Measurements from ENCODE around the gene PARP15.
"Not testable (repeated sequence)": the region's sequence is repeated elsewhere in the genome, so short reads cannot be mapped to it uniquely, and the experiment has no call there.

The PARP15 gene

GRCh38 chr3:122621112-122621511 lies 43.7 kb downstream of the PARP15 start:
- no peak for DNase-seq

GRCh38 chr3:122623031-122623829 lies 45.8 kb downstream of the PARP15 start:
- DNase-seq = no peak

GRCh38 chr3:122626515-122627180 lies 49.2 kb downstream of the PARP15 start:
- no peak for DNase-seq

- no peak for DNase-seq
These were observed 49.9 kb downstream of the PARP15 start for GRCh38 chr3:122627301-122627700.

GRCh38 chr3:122628567-122628966 lies 51.1 kb downstream of the PARP15 start:
- no peak for DNase-seq

GRCh38 chr3:122629763-122630162 lies 52.3 kb downstream of the PARP15 start:
- DNase-seq = no peak

GRCh38 chr3:122635789-122636188 lies 58.3 kb downstream of the PARP15 start:
- DNase-seq = no peak

GRCh38 chr3:122636697-122637096 lies 59.2 kb downstream of the PARP15 start:
- DNase-seq = no peak

- no peak for DNase-seq
These were observed 63.1 kb downstream of the PARP15 start for GRCh38 chr3:122640437-122640999.

- DNase-seq = no peak
These were observed 65.5 kb downstream of the PARP15 start for GRCh38 chr3:122642935-122643334.

- no peak for DNase-seq
These were observed 68.9 kb downstream of the PARP15 start for GRCh38 chr3:122646146-122646988.

GRCh38 chr3:122651233-122651907 lies 73.9 kb downstream of the PARP15 start:
- DNase-seq = not testable (repeated sequence)

- DNase-seq = not testable (repeated sequence)
These were observed 74.5 kb downstream of the PARP15 start for GRCh38 chr3:122651962-122652361.

GRCh38 chr3:122658336-122658735 lies 80.9 kb downstream of the PARP15 start:
- not testable (repeated sequence) for DNase-seq

GRCh38 chr3:122660297-122660974 lies 83.0 kb downstream of the PARP15 start:
- no peak for DNase-seq

- peak; percentile 55 for DNase-seq
These were observed 84.2 kb downstream of the PARP15 start for GRCh38 chr3:122661633-122662032.

- no peak for DNase-seq
These were observed 85.1 kb downstream of the PARP15 start for GRCh38 chr3:122662505-122662904.

- DNase-seq = no peak
These were observed 87.9 kb downstream of the PARP15 start for GRCh38 chr3:122665226-122665786.

GRCh38 chr3:122665881-122666280 lies 88.4 kb downstream of the PARP15 start:
- DNase-seq = no peak

GRCh38 chr3:122668930-122669730 lies 91.7 kb downstream of the PARP15 start:
- DNase-seq = no peak

GRCh38 chr3:122671553-122671952 lies 94.1 kb downstream of the PARP15 start:
- DNase-seq = no peak
